HG03108 (cell line): ENCODE measurements around the gene ZNF181.
A peak's percentile ranks its signal among the peaks of the same experiment; 100 is the strongest.

Experiments
- ATAC-seq: cut with Tn5 transposase; IDR thresholded peaks from one replicate; pipeline ENCODE4 v1.9.1; 2021; ENCODE audit warnings: moderate library complexity; ENCODE audit not compliant: unreplicated experiment

Gene ZNF181

DNA sequence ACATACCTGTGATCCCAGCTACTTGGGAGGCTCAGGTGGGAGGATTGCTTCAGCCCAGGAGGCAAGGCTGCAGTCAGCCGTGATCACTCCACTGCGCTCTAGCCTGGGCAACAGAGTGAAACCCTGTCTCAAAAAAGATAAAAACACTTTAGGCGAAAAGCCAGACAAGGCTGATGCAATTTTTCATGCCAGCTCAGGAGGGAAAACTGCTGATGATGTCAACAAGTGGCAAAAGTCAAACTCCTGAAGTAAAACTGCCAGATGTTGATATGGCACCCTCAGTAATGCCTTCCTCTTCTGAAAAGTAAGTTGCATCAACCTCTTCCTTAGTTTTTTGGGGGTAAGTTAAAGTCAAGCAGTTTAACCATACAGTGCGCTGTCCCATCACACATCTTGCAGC is 23.4 kb downstream of the ZNF181 start:
- ATAC-seq, result no peak

- no peak for ATAC-seq
Measured at GRCh38 chr19:34759218-34759917, 25.3 kb downstream of the ZNF181 start.

DNA sequence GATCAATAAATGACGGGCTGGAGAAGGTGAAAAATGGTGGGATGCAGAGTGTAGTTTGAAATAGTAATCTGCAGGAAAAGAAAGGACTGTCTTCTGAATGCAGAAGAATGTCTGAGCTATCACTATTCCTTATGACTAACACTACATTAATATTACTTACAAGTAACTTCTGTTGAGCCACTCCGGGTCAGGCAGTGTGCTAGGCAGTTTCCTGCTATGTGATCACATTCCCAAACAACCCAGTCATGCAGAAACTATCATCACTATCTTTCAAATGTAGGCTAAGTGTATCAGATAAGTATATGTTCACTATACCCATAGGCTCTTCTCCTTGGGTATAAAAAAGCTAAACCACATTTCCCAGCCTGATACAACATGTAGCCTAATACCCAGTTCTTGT is 32.3 kb downstream of the ZNF181 start:
- no peak for ATAC-seq

DNA sequence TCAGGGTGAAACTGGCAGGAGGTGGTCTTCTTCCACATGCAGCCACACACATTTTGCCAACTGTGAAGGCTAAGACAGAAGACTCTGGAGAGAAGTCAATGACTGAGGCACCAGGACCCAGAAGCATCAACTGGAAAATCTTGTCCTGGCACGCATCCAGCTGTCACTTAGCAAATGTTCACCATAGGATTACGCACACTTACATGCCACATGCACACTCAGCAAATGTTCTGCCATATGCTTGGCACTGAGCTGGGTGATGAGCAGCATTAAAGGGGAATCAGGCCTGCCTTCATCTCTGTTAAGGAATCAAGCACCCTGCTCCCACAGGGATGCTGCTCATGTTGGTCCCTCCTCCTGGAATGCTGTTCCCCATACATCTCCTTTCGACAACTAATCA is 33.9 kb downstream of the ZNF181 start:
- no peak for ATAC-seq

DNA sequence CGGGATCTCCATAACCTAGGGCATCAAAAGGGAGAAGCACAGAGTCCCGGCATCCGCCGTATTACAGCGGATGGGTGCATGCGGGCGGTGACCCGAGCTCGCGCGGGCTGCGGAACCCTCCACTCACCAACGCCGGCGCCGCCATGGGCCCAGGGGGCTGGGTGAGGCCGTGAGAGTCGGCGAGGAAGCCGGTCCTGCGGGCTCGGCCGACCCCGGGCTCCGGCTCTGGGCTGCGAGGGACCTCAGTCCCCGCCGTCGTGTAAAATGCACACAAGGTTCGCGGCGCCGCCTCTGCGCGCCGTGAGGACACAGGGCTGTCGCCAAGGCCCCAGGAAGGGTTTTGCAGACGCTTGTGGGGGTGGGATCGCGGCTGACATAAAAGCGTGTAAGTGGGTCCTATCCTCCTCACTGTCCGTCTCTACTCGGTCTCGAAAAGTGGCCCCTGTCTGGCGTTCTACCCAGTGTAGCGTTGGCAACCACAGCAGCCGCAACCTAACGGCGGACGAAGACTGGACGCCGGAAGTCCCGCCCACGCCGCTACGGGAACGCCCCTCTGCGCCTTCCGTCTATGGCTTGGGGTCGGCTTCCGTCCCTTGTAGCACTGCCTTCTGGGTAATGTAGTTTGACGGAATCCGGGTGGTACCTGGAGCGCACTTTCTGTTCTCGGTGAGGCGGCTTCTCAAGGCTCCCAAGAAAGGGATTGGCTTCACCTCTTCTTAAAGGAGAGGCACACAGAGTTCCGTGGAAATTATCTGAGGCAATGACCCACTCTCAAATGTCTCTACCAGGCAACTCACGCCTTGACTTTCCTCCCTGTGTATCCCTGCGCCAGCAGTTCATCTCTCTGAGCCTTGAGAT is 38.9 kb downstream of the ZNF181 start, which contains the start of gene ZNF599:
Gene ZNF599, minus strand, starts transcription at position 519 of the 858 bp plus-strand sequence. Its CDS starts 374 bp downstream, at position 145.
- ATAC-seq, result peak; percentile 98

DNA sequence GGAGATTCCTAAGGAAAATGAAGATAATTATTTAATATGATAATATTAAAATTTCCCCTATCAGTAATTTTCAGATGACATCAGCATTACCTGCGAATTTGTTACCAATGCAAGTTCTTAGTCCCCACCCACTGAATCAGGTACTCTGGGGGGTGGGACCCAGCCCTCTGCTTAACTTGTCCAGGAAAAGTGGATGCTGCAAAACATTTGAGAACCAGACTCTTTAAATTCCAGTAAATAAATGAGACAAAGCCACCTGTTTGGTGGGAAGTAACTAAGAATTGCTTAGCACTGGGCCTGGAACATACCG is 39.5 kb downstream of the ZNF181 start:
- no peak for ATAC-seq

DNA sequence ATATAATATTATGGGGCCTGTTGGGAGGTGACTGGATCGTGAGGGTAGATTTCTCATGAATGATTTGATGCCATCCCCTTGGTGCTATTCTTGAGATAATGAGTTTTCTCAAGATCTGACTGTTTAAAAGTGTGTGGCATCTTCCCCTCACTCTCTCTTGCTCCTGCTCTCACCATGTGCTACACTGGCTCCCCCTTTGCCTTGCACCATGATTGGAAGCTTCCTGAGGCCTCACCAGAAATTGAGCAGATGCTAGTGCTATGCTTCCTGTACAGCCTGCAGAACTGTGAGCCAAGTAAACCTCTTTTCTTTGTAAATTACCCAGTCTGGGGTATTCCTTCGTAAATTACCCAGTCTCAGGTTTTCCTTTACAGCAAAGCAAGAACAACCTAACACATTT is 40.8 kb downstream of the ZNF181 start:
- no peak for ATAC-seq

- no peak for ATAC-seq
Measured at GRCh38 chr19:34778342-34778741, 44.3 kb downstream of the ZNF181 start.

DNA sequence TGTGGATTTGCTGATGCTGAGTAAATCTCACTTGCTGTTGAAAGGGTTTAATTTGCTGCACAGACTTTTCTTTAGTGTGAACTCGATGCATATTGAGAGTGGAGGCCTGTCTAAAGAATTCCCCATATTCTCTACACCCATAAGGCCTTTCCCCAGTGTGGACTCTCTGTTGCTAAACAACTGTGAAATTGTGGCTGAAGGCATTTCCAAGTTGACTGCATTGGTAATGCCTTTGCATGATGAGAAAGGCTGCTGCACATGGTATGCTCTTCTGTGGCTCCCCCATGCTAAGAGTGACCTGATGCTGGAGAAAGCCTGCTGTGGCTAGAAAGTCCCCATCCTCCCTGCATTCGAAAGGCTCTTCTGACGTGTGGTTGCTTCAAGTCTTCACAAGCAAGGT is 45.6 kb downstream of the ZNF181 start:
- ATAC-seq, result no peak

DNA sequence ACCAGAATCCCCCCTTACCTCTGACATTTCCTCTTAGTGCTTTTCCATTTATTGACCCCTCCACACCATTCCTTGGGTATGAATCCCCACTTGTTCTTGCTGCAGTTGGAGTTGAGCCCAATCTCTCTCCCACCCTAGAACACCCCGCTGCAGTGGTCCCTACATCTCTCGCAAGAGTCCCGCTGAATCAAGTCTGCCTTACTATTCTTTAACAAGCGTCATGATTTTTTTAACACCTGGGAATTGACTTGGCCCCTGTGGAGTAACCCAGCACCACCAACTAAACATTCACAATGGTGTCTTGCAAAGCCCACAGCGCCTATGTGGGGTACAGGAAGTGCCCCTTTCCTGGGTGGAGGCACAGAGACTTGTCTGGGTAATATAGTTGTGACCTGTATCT is 52.2 kb downstream of the ZNF181 start:
- no peak for ATAC-seq

DNA sequence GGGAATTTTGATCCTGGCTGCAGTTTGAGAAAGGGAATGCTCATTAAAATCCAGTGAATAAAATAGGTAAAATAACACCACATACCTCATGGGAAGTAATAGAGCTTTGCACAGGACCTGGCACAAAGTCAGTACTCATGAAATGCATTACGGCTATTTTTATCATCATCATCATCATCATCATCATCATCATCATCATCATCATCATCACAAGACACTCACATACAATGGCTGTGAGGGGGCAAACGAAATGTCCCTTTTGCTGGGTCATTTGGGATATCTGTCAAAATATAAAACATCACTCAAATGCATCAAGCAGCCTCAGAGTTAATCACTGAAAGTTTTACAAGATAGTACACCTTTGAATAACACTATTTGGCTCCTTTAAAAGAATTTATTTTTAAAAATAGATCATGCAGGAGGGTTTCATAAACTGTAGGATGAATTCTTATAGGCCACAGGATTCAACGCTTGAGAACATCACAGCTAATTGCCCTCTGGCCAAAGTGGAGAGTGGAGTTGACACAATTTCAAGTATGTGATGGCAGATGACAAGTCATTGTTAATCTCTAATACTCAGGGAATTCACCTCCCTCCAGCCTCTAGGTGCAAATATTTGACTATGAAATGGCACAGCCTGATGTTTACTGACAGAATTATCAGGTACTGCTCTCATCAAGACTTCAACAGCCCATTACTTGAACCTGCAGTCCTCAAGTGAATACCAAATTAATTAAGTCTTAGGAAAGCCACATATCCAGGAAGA is 53.2 kb downstream of the ZNF181 start:
- no peak for ATAC-seq

GRCh38 chr19:34788074-34788473 is 54.0 kb downstream of the ZNF181 start:
- no peak for ATAC-seq

DNA sequence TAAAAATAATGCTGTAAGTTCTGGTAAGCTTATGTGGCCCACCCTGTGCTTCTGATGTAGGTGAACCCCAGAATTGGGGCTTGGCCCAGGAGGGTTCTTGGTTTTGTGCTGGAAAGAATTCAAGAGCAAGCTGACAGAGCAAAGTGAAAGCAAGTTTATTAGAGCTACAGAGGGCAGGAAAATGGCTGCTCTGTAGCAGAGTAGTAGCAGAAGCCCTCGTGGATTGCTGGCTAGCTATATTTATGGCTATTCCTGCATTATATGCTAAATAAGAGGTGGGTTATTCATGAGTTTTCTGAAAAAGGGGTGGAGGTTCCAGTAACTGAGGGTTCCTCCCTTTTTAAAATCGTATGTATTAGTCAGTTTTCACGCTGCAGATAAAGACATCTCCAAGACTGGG is 59.5 kb downstream of the ZNF181 start:
- no peak for ATAC-seq

GRCh38 chr19:34794066-34794960 is 60.3 kb downstream of the ZNF181 start:
- ATAC-seq, result no peak
